Brain microvascular endothelial cell (primary cell): ENCODE measurements around the gene APOBEC3C.
"Not testable (repeated sequence)": the region's sequence is repeated elsewhere in the genome, so short reads cannot be mapped to it uniquely, and the experiment has no call there.

Source experiments
- DNase-seq: peaks from one replicate; pipeline ENCODE4 v3.0.0-alpha.2; 2020
- H3K27ac ChIP-seq: fragments of 250-450 bp; sonication (Bioruptor Pico); 2 replicates; pipeline ENCODE4 v1.5.1; 2020; ENCODE audit warnings: mild to moderate bottlenecking, moderate library complexity
- H3K27me3 ChIP-seq: fragments of 250-450 bp; sonication (Bioruptor Pico); replicated peaks from 2 replicates; pipeline ENCODE4 v1.5.1; 2020; ENCODE audit warnings: mild to moderate bottlenecking
- H3K36me3 ChIP-seq: fragments of 250-450 bp; sonication (Bioruptor Pico); replicated peaks from 2 replicates; pipeline ENCODE4 v1.5.1; 2020; ENCODE audit warnings: mild to moderate bottlenecking
- H3K4me3 ChIP-seq: 2 replicates; pipeline ENCODE4 v1.5.1; 2011; ENCODE audit warnings: low read depth, mild to moderate bottlenecking, control low read depth, low read length, moderate library complexity
- in situ Hi-C: cut with HindIII; loops from 2 replicates; pipeline ENCODE4 v1.10.0; 2017; ENCODE audit warnings: low sequenced_read_pairs, low pct_ligation_motif_present
- TF ChIP-seq, protein P1 (sequence below): IDR thresholded peaks from 2 replicates; pipeline ENCODE4 v1.5.1; 2011; ENCODE audit warnings: low read depth, mild to moderate bottlenecking, moderate library complexity, low read length, control low read depth, inconsistent platforms; ENCODE audit errors: missing control alignments

Gene APOBEC3C

DNA sequence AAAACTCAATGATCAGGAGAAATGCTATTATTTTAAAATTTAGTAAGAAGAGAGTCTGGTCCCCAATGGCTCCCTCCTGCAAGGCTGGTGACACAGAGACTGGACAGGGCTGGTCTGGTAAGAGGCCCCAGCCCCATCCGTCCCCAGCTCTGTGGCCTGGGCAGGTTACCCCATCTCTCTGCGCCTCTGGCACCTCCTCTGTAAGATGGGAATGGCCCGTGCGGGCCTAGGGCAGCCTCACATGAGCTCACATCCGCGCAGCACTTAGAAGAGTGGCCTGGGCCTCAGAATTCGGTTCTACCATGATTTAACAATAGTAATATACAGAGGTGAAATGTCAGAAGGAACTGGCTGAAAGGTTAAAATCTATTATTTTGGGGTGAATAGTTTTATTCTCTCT is 27.9 kb downstream of the APOBEC3C start:
- in situ Hi-C loops = no loop called here

DNA sequence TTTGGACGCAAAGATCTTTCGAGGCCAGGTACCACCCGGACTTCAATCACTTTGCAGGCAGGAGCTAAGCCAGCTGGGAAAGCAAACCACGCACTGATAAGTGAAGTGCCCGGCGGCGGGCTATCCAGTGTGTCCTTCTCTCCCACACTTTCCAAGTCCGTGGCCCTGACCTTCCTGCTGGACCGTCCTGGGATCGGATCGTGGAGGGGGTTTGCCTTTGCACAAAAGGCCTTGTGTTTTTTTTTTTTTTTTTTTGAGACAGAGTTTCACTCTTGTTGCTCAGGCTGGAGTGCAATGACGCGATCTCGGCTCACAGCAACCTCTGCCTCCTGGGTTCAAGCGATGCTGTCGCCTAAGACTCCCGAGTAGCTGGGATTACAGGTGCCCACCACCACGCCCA is 29.0 kb downstream of the APOBEC3C start:
- H3K27ac ChIP-seq, in situ Hi-C loops, DNase-seq, H3K36me3 ChIP-seq, H3K27me3 ChIP-seq, H3K4me3 ChIP-seq: not testable (repeated sequence)

More for the DNA sequence above, 27.9 kb downstream of the APOBEC3C start:
- no peak for DNase-seq
- no peak overlapping the region for H3K4me3 ChIP-seq
- no peaks in the 10 kb centered on the region for H3K36me3 ChIP-seq
- TF ChIP-seq, protein P1, sequence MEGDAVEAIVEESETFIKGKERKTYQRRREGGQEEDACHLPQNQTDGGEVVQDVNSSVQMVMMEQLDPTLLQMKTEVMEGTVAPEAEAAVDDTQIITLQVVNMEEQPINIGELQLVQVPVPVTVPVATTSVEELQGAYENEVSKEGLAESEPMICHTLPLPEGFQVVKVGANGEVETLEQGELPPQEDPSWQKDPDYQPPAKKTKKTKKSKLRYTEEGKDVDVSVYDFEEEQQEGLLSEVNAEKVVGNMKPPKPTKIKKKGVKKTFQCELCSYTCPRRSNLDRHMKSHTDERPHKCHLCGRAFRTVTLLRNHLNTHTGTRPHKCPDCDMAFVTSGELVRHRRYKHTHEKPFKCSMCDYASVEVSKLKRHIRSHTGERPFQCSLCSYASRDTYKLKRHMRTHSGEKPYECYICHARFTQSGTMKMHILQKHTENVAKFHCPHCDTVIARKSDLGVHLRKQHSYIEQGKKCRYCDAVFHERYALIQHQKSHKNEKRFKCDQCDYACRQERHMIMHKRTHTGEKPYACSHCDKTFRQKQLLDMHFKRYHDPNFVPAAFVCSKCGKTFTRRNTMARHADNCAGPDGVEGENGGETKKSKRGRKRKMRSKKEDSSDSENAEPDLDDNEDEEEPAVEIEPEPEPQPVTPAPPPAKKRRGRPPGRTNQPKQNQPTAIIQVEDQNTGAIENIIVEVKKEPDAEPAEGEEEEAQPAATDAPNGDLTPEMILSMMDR = no peak
- no peak overlapping the region for H3K27ac ChIP-seq
- no peaks in the 10 kb centered on the region for H3K27me3 ChIP-seq

DNA sequence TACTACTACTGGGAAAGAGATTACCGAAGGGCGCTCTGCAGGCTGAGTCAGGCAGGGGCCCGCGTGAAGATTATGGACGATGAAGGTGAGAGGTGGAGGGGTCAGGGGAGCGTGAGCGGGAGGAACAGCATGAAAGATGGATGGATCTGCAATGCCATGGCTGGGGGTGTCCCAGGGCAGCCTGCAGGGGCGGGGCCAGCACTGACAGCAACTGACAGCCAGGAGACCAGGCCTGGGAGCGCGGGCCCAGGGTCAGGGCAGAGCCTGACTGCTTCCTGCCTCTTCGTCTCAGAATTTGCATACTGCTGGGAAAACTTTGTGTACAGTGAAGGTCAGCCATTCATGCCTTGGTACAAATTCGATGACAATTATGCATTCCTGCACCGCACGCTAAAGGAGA is 31.1 kb downstream of the APOBEC3C start:
- H3K27me3 ChIP-seq = not testable (repeated sequence)

DNA sequence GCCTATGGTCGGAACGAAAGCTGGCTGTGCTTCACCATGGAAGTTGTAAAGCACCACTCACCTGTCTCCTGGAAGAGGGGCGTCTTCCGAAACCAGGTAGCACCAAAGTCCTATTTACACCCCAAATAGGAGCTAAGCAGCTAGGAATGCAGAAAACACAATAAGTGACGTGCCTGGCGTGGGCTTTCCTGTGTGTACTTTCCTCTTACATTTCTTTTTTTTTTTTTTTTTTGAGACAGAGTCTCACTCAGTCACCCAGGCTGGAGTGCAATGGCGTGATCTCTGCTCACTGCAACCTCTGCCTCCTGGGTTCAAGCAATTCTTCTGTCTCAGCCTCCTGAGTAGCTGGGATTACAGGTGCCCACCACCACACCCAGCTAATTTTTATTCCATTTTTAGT is 35.4 kb downstream of the APOBEC3C start:
- DNase-seq, H3K27me3 ChIP-seq, H3K27ac ChIP-seq, H3K4me3 ChIP-seq, in situ Hi-C loops, H3K36me3 ChIP-seq: not testable (repeated sequence)

More for the DNA sequence above, 31.1 kb downstream of the APOBEC3C start:
- in situ Hi-C loops, DNase-seq, H3K27ac ChIP-seq, H3K4me3 ChIP-seq, H3K36me3 ChIP-seq: not testable (repeated sequence)

DNA sequence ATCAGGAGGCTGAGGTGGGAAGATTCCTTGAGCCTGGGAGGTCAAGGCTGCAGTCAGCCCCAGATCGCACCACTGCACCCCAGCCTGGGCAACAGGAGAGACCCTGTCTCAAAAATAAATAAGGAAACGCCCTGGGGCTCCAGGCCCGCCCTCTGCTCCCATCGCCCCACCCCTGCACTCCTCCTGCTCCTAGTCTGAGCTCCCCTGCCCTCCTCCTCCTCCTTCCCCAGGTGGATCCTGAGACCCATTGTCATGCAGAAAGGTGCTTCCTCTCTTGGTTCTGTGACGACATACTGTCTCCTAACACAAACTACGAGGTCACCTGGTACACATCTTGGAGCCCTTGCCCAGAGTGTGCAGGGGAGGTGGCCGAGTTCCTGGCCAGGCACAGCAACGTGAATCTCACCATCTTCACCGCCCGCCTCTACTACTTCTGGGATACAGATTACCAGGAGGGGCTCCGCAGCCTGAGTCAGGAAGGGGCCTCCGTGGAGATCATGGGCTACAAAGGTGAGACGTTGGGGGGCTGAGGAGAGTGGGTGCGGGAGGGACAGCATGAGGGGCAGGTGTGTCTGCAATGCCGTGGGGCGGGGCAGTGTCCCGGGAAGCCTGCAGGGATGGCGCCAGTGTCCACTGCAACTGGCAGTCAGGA is 37.9 kb downstream of the APOBEC3C start:
- DNase-seq, in situ Hi-C loops, H3K27ac ChIP-seq, H3K36me3 ChIP-seq, H3K27me3 ChIP-seq, H3K4me3 ChIP-seq: not testable (repeated sequence)

DNA sequence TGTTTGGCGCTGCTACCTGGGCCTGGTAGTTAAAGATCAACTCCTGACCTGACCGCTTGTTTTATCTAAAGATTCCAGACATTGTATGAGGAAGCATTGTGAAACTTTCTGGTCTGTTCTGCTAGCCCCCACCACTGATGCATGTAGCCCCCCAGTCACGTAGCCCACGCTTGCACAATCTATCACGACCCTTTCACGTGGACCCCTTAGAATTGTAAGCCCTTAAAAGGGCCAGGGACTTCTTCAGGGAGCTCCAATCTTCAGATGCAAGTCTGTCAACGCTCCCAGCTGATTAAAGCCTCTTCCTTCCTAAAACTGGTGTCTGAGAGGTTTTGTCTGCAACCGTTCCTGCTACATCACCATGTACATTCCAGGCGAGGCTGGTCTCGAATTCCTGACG is 41.6 kb downstream of the APOBEC3C start:
- Histone ChIP-seq H3K27ac (no peak overlapping the region), H3K27me3 (no peaks in the 10 kb centered on the region), H3K4me3 (no peak overlapping the region), H3K36me3 (no peaks in the 10 kb centered on the region)
- TF ChIP-seq, protein P1 = no peak
- no peak for DNase-seq
- in situ Hi-C loops = no loop called here

DNA sequence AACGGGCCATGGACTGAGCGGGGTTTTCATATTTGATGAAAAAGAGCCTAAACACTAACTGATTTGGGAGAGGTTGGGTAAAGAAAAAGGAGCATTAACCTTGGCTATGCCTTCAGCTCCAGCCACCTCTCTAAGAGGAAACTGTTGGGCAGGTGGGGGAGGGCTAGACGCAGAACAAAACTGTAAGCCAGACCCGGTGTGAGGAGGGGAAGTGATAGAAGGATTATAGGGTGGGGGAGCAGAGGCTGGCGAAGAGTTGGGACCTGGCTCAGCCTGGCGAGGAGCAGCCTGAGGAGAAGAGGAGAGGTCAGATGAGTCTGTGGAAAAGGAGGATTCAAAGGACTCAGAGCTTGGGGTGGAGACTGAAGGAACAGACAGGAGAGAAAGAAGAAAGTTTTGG is 47.2 kb downstream of the APOBEC3C start:
- in situ Hi-C loops, H3K4me3 ChIP-seq, H3K36me3 ChIP-seq, H3K27ac ChIP-seq, H3K27me3 ChIP-seq, DNase-seq: not testable (repeated sequence)

DNA sequence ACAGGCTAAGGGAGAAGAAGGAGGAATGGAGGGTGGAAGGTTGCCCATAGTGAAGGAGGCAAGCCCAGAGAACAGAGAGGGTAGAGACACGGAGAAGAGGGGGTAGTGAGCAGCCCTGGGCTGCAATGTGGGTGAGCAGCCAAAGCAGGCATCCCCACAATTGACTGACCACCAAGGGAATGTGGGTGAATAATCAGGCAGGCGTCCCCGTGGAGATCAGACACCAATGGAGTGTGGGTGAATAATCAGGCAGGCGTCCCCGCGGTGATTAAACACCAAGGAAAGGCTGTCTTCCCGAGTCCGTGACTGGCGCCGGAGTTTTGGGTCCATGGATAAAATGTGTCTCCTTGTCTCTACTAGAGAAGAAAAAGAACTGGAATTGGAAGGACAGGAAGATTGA is 47.9 kb downstream of the APOBEC3C start:
- not testable (repeated sequence) for H3K27ac ChIP-seq

DNA sequence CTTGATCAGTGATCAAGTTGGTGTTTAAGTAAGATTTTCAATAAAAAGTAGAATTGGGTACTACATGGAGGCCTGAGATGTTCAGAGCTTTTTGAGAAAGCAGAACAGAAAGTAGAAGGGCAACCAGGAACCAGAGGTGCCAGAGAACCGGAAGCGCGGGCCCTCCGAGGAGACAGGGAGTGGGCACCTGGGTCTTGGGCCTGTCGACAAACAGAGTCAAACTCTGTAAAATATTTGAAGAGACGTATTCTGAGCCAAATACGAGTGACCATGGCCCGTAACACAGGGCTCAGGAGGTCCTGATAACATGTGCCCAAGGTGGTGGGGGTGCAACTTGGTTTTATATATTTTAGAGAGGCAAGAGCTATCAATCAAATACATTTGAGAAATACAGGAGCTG is 49.8 kb downstream of the APOBEC3C start:
- H3K36me3 ChIP-seq, in situ Hi-C loops, DNase-seq, H3K27me3 ChIP-seq, H3K27ac ChIP-seq, H3K4me3 ChIP-seq: not testable (repeated sequence)

More for the DNA sequence above, 47.9 kb downstream of the APOBEC3C start:
- H3K4me3 ChIP-seq, H3K36me3 ChIP-seq, DNase-seq, in situ Hi-C loops, H3K27me3 ChIP-seq: not testable (repeated sequence)

DNA sequence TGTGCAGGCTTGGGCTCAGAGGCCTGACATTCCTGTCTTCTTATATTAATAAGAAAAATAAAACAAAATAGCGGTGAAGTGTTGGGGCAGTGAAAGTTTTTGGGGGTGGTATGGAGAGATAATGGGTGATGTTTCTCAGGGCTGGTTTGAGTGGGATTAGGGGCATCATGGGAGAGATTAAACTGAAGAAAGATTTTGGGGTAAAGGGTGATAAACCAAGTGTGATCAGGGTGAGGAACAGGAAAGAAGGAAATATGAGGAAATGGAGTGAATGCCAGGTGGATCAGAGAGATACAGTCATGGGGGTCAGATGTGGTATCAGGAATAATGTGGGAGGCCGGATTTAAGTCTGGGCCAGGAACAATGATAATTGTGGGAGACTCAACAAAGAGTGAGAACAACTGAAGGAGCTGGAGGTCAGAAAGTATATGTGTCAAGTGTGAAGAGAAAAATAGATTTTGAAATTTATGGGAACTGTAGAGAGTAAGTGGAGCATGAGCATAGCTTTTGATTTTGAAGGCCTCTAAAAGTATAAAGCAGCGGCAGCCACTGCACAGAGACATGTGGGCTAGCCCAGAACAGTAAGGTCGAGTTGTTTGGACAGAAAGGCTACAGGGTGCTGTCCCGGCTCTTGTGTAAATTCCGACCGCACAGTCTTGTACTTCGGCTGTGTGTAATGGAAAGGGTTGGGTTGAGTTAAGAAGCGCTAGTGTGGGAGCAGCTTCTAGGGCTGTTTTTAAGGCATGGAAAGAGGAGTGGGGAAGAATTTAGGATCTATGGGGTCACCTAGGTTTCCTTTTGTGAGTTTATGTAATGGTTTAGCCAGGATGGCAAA is 52.6 kb downstream of the APOBEC3C start:
- in situ Hi-C loops = not testable (repeated sequence)

More for the DNA sequence above, 52.6 kb downstream of the APOBEC3C start:
- H3K27me3 ChIP-seq, H3K4me3 ChIP-seq, H3K36me3 ChIP-seq, DNase-seq, H3K27ac ChIP-seq: not testable (repeated sequence)
